Measurements from ENCODE around the gene CCDC27.

Gene CCDC27

GRCh38 chr1:3785456-3786157 lies 33.4 kb downstream of the CCDC27 start:
- H3K9me3 Mint-ChIP-seq, result no peaks in the 10 kb centered on the region
- H3K4me3 Mint-ChIP-seq, result no peak overlapping the region
- peaks cover 47% of the 10 kb centered on the region for H3K36me3 Mint-ChIP-seq (ENCODE audit: low read depth)
- DNase-seq, result peak; percentile 43
- peaks cover 2% of the 10 kb centered on the region for H3K27me3 Mint-ChIP-seq (ENCODE audit: low read depth, poor library complexity)
- H3K4me1 Mint-ChIP-seq, result no peaks in the 10 kb centered on the region
- H3K27ac Mint-ChIP-seq, result peak overlapping the region; percentile 56
- peak; percentile 42 for TF ChIP-seq CTCF (IDR thresholded peaks at IDR 0.05)

GRCh38 chr1:3786468-3787348 lies 34.5 kb downstream of the CCDC27 start:
- TF ChIP-seq CTCF (IDR thresholded peaks at IDR 0.05), result no peak
- Mint-ChIP-seq H3K36me3 (ENCODE audit: low read depth) (peaks cover 36% of the 10 kb centered on the region), H3K4me3 (no peak overlapping the region)

GRCh38 chr1:3787349-3787715 lies 35.1 kb downstream of the CCDC27 start:
- no peaks in the 10 kb centered on the region for H3K4me1 Mint-ChIP-seq
- peaks cover 30% of the 10 kb centered on the region for H3K36me3 Mint-ChIP-seq (ENCODE audit: low read depth)
- no peak overlapping the region for H3K4me3 Mint-ChIP-seq
- H3K9me3 Mint-ChIP-seq, result no peaks in the 10 kb centered on the region
- no peak for TF ChIP-seq CTCF (IDR thresholded peaks at IDR 0.05)
- H3K27me3 Mint-ChIP-seq (ENCODE audit: low read depth, poor library complexity), result peaks cover 2% of the 10 kb centered on the region
- H3K27ac Mint-ChIP-seq, result peak overlapping the region; percentile 80
- no peak for DNase-seq

More at GRCh38 chr1:3786468-3787348, 34.5 kb downstream of the CCDC27 start:
- Mint-ChIP-seq H3K9me3 (no peaks in the 10 kb centered on the region), H3K4me1 (no peaks in the 10 kb centered on the region), H3K27me3 (ENCODE audit: low read depth, poor library complexity) (peaks cover 2% of the 10 kb centered on the region), H3K27ac (peak overlapping the region; percentile 80)
- DNase-seq, result no peak

- peaks cover 30% of the 10 kb centered on the region for H3K36me3 Mint-ChIP-seq (ENCODE audit: low read depth)
- peaks cover 6% of the 10 kb centered on the region for H3K4me1 Mint-ChIP-seq
- peaks cover 2% of the 10 kb centered on the region for H3K27me3 Mint-ChIP-seq (ENCODE audit: low read depth, poor library complexity)
- H3K9me3 Mint-ChIP-seq, result no peaks in the 10 kb centered on the region
- peak overlapping the region; percentile 45 for H3K27ac Mint-ChIP-seq
- no peak overlapping the region for H3K4me3 Mint-ChIP-seq
- TF ChIP-seq CTCF (IDR thresholded peaks at IDR 0.05), result no peak
- DNase-seq, result no peak
Observed at GRCh38 chr1:3787745-3788605, 35.7 kb downstream of the CCDC27 start.

- Mint-ChIP-seq H3K36me3 (ENCODE audit: low read depth) (peaks cover 24% of the 10 kb centered on the region), H3K27me3 (ENCODE audit: low read depth, poor library complexity) (peaks cover 2% of the 10 kb centered on the region), H3K4me3 (no peak overlapping the region), H3K9me3 (no peaks in the 10 kb centered on the region), H3K4me1 (peaks cover 15% of the 10 kb centered on the region), H3K27ac (peak overlapping the region; percentile 33)
- DNase-seq, result no peak
- no peak for TF ChIP-seq CTCF (IDR thresholded peaks at IDR 0.05)
Observed at GRCh38 chr1:3788756-3789420, 36.6 kb downstream of the CCDC27 start.

All from nephron progenitor cell (in vitro differentiated cells).